ENCODE results near the gene ZNF143.

DNA sequence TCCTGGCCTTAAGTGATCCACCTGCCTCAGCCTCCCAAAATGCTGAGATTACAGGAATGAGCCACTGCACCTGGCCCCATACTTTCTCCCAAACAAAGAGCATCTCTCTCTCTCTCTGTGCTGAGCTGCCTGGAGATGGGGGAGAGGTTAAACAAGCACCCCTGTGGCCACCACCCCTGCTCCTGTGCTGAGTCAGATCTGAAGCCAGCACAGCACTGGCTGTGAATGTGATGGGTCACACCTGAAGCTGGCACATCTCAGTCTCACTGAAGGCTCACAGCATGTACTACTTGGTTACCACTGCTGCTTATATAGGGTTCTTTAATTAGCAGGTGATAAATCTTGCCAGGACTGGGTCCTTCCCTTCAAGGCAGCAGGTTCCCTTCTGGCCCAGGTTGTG lies 101.9 kb downstream of the ZNF143 start:
- TF ChIP-seq GATA3 (IDR thresholded peaks at IDR 0.05; ENCODE audit: low read depth, low read length) (no peak), GATA2 (IDR thresholded peaks at IDR 0.05; ENCODE audit: low read depth, low read length) (no peak)

All from SH-SY5Y (cell line).